ENCODE results near the gene CDSN. TPM values are rescaled to one million over a fixed set of nuclear protein-coding genes. Genes with fewer than 3 reads are reported as not detected.
"Not testable (repeated sequence)": the region's sequence is repeated elsewhere in the genome, so short reads cannot be mapped to it uniquely, and the experiment has no call there.

The CDSN gene
- total and polyA plus RNA-seq, 10 donors = not detected

GRCh38 chr6:31075528-31075927 lies 44.7 kb downstream of the CDSN start:
- 88 to 100% (median 93%) methylated on average over 1 of the region's 1 CpG for WGBS, 5 donors
- Histone ChIP-seq H3K9me3 (no peaks in the 10 kb centered on the region), H3K27me3 (replicated peaks in 1 of 7) (peaks cover 0 to 6% (median 0%) of the 10 kb centered on the region in 7 donors), H3K36me3 (no peaks in the 10 kb centered on the region), H3K27ac (no peak overlapping the region), H3K4me1 (peaks cover 6 to 9% (median 8%) of the 10 kb centered on the region in 6 donors), H3K4me3 (no peak overlapping the region)
- TF ChIP-seq POLR2A (IDR thresholded peaks at IDR 0.05) = no peak
- no peak for TF ChIP-seq CTCF (IDR thresholded peaks at IDR 0.05 in 8 of 11, conservative IDR thresholded peaks at IDR 0.05 in 3 of 11)
- TF ChIP-seq POLR2AphosphoS5 (IDR thresholded peaks at IDR 0.05) = no peak
- intact Hi-C loops (cut with DNase I; ENCODE audit: low total_unique reads) = no loop called here
- no peak for DNase-seq

GRCh38 chr6:31074401-31074800 lies 45.8 kb downstream of the CDSN start:
- Histone ChIP-seq H3K27me3 (replicated peaks in 1 of 7) (no peaks in the 10 kb centered on the region), H3K4me1 (peaks cover under 1 to 3% (median 1%) of the 10 kb centered on the region in 6 donors), H3K4me3 (no peak overlapping the region), H3K36me3 (no peaks in the 10 kb centered on the region), H3K9me3 (no peaks in the 10 kb centered on the region), H3K27ac (no peak overlapping the region)
- intact Hi-C loops (cut with DNase I; ENCODE audit: low total_unique reads) = no loop called here
- DNase-seq = no peak
- 76 to 96% (median 86%) methylated on average over 4 of the region's 4 CpGs for WGBS, 5 donors
- TF ChIP-seq POLR2A (IDR thresholded peaks at IDR 0.05) = no peak
- no peak for TF ChIP-seq CTCF (IDR thresholded peaks at IDR 0.05 in 8 of 11, conservative IDR thresholded peaks at IDR 0.05 in 3 of 11)
- no peak for TF ChIP-seq POLR2AphosphoS5 (IDR thresholded peaks at IDR 0.05)

- Histone ChIP-seq H3K27ac (no peak overlapping the region), H3K9me3 (no peaks in the 10 kb centered on the region), H3K36me3 (no peaks in the 10 kb centered on the region), H3K27me3 (replicated peaks in 1 of 7) (no peaks in the 10 kb centered on the region), H3K4me1 (peaks cover 0 to 9% (median 0%) of the 10 kb centered on the region in 6 donors), H3K4me3 (no peak overlapping the region)
- no peak for DNase-seq
- intact Hi-C loops (cut with DNase I; ENCODE audit: low total_unique reads) = no loop called here
- TF ChIP-seq POLR2A (IDR thresholded peaks at IDR 0.05) = no peak
- TF ChIP-seq CTCF (IDR thresholded peaks at IDR 0.05 in 8 of 11, conservative IDR thresholded peaks at IDR 0.05 in 3 of 11) = peak in 3 of 11 experiments; percentile 5 to 16 (median 10)
- WGBS, 5 donors = 44 to 72% (median 52%) methylated on average over 6 of the region's 6 CpGs
Observed at GRCh38 chr6:31070711-31071197, 49.5 kb downstream of the CDSN start.

GRCh38 chr6:31068669-31069340 lies 51.4 kb downstream of the CDSN start:
- peak; percentile 77 to 98 (median 91) for TF ChIP-seq CTCF (IDR thresholded peaks at IDR 0.05 in 8 of 11, conservative IDR thresholded peaks at IDR 0.05 in 3 of 11)
- no peak for TF ChIP-seq POLR2A (IDR thresholded peaks at IDR 0.05)
- peak in 1 of 3 donors; percentile 7 for TF ChIP-seq POLR2AphosphoS5 (IDR thresholded peaks at IDR 0.05)
- H3K4me3 ChIP-seq = no peak overlapping the region
- DNase-seq = peak; percentile 87
- H3K27me3 ChIP-seq (replicated peaks in 1 of 7) = no peaks in the 10 kb centered on the region
- intact Hi-C loops (cut with DNase I; ENCODE audit: low total_unique reads) = loop anchor here (2.0 kb wide), 1 partner anchor 240 kb away; no protein-coding TSS in a partner anchor
- no peaks in the 10 kb centered on the region for H3K36me3 ChIP-seq
- H3K9me3 ChIP-seq = no peaks in the 10 kb centered on the region
- no peak overlapping the region for H3K27ac ChIP-seq
- WGBS, 5 donors = 47 to 51% (median 50%) methylated on average over 13 of the region's 13 CpGs
- peaks cover 0 to 9% (median 0%) of the 10 kb centered on the region in 6 donors for H3K4me1 ChIP-seq

- 82 to 94% (median 86%) methylated on average over 3 to 9 of the region's 11 CpGs for WGBS, 5 donors
- H3K9me3 ChIP-seq; DNase-seq; H3K4me1 ChIP-seq; H3K4me3 ChIP-seq; H3K36me3 ChIP-seq; H3K27me3 ChIP-seq (replicated peaks in 1 of 7); H3K27ac ChIP-seq: not testable (repeated sequence)
- intact Hi-C loops (cut with DNase I; ENCODE audit: low total_unique reads) = loop anchor here (2.0 kb wide), 1 partner anchor 239 kb away; no protein-coding TSS in a partner anchor
Observed at GRCh38 chr6:31067891-31068668, 52.2 kb downstream of the CDSN start.

GRCh38 chr6:31067028-31067427 lies 53.2 kb downstream of the CDSN start:
- H3K4me3 ChIP-seq; intact Hi-C loops (cut with DNase I; ENCODE audit: low total_unique reads); DNase-seq; H3K27ac ChIP-seq; H3K4me1 ChIP-seq; H3K27me3 ChIP-seq (replicated peaks in 1 of 7); H3K9me3 ChIP-seq; H3K36me3 ChIP-seq: not testable (repeated sequence)
- 84 to 96% (median 93%) methylated on average over 9 to 26 of the region's 32 CpGs for WGBS, 5 donors
